ENCODE measurements around the gene FRG2. TPM values are rescaled to one million over a fixed set of nuclear protein-coding genes. Genes with fewer than 3 reads are reported as not detected.
"Not testable (repeated sequence)": the region's sequence is repeated elsewhere in the genome, so short reads cannot be mapped to it uniquely, and the experiment has no call there.

FRG2 gene
- polyA plus RNA-seq (not detected in 3 replicates), polyA minus RNA-seq (not detected in 3 replicates)
- polyA plus RNA-seq (2011; ENCODE audit: low read depth), result not detected
- not detected in 2 replicates for polyA plus RNA-seq (2011; cell fraction: cytosol; rRNA removed)
- polyA plus RNA-seq (2011; cell fraction: nucleus; rRNA removed), result not detected in 2 replicates
- polyA plus RNA-seq (2012; ENCODE audit: low replicate concordance), result not detected in 2 replicates
- not detected for polyA minus RNA-seq (2011; cell fraction: cytosol; rRNA and poly(A)+ RNA removed)
- not detected in 2 replicates for polyA minus RNA-seq (2011; cell fraction: nucleus; rRNA and poly(A)+ RNA removed)

DNA sequence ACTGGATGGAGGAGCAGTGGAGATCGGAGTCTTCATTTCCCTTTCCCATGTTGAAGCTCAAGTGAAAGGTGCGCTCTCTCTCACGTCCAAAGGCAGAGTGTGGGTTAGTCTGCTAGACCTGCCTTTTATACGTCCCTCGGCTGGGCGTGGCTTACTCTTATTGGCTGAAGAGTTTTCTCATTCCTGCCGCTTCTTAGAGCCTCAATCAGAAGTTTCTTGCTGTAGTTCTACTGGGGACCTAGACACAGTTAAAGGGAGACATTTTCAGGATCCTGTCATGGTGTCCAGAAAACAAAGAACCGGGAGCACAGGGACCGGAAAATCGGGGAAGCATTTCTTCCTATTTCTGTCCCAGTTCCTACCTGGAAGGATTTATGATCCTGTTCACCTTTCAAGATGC, at the start of gene FRG2:
FRG2 (minus strand) TSS at position 101 of the 400 bp plus-strand sequence; CDS start at position 49, 52 bp downstream.
- H3K27ac ChIP-seq (ENCODE audit: control insufficient read depth, insufficient read depth, low read length), result not testable (repeated sequence)

DNA sequence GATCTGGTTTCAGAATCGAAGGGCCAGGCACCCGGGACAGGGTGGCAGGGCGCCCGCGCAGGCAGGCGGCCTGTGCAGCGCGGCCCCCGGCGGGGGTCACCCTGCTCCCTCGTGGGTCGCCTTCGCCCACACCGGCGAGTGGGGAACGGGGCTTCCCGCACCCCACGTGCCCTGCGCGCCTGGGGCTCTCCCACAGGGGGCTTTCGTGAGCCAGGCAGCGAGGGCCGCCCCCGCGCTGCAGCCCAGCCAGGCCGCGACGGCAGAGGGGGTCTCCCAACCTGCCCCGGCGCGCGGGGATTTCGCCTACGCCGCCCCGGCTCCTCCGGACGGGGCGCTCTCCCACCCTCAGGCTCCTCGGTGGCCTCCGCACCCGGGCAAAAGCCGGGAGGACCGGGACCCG, 41.3 kb upstream of the FRG2 start:
- H3K36me3 ChIP-seq (ENCODE audit: control insufficient read depth in 2 of 2, extremely low read depth in 1 of 2, insufficient read depth in 2 of 2, low read length in 2 of 2); H3K27me3 ChIP-seq (ENCODE audit: control insufficient read depth, extremely low read depth, insufficient read depth, low read length); H3K27ac ChIP-seq (ENCODE audit: control insufficient read depth, insufficient read depth, low read length); DNase-seq (ENCODE audit: low read depth, low spot score); H3K79me2 ChIP-seq (ENCODE audit: control insufficient read depth, insufficient read depth, low read length); FAIRE-seq; H3K9me1 ChIP-seq (ENCODE audit: control insufficient read depth, extremely low read depth, insufficient read depth, low read length); H4K20me1 ChIP-seq (ENCODE audit: control insufficient read depth, extremely low read depth, insufficient read depth, low read length); dilution Hi-C loops (cut with MboI; ENCODE audit: extremely low pct_ligation_motif_present, low sequenced_read_pairs); H3K9me3 ChIP-seq (ENCODE audit: control insufficient read depth, low read depth, low read length); H3K4me2 ChIP-seq (ENCODE audit: control insufficient read depth, extremely low read depth, insufficient read depth, low read depth, low read length); H2AFZ ChIP-seq (ENCODE audit: control insufficient read depth, low read length); H3K4me1 ChIP-seq (ENCODE audit: control insufficient read depth, extremely low read depth, insufficient read depth, low read length); H3K4me3 ChIP-seq (ENCODE audit: control insufficient read depth in 2 of 3, extremely low read depth in 1 of 3, insufficient read depth in 2 of 3, low read depth in 1 of 3, low read length in 3 of 3); H3K9ac ChIP-seq (ENCODE audit: control insufficient read depth, extremely low read depth, insufficient read depth, low read length): not testable (repeated sequence)

More for the DNA sequence above, at the start of gene FRG2:
- H3K9ac ChIP-seq (ENCODE audit: control insufficient read depth, extremely low read depth, insufficient read depth, low read length); H3K4me3 ChIP-seq (ENCODE audit: control insufficient read depth in 2 of 3, extremely low read depth in 1 of 3, insufficient read depth in 2 of 3, low read depth in 1 of 3, low read length in 3 of 3); H3K4me2 ChIP-seq (ENCODE audit: control insufficient read depth, extremely low read depth, insufficient read depth, low read depth, low read length); H3K27me3 ChIP-seq (ENCODE audit: control insufficient read depth, extremely low read depth, insufficient read depth, low read length); H4K20me1 ChIP-seq (ENCODE audit: control insufficient read depth, extremely low read depth, insufficient read depth, low read length); H2AFZ ChIP-seq (ENCODE audit: control insufficient read depth, low read length); H3K36me3 ChIP-seq (ENCODE audit: control insufficient read depth in 2 of 2, extremely low read depth in 1 of 2, insufficient read depth in 2 of 2, low read length in 2 of 2); dilution Hi-C loops (cut with MboI; ENCODE audit: extremely low pct_ligation_motif_present, low sequenced_read_pairs); DNase-seq (ENCODE audit: low read depth, low spot score); H3K4me1 ChIP-seq (ENCODE audit: control insufficient read depth, extremely low read depth, insufficient read depth, low read length); H3K9me3 ChIP-seq (ENCODE audit: control insufficient read depth, low read depth, low read length); H3K9me1 ChIP-seq (ENCODE audit: control insufficient read depth, extremely low read depth, insufficient read depth, low read length); H3K79me2 ChIP-seq (ENCODE audit: control insufficient read depth, insufficient read depth, low read length); FAIRE-seq: not testable (repeated sequence)

DNA sequence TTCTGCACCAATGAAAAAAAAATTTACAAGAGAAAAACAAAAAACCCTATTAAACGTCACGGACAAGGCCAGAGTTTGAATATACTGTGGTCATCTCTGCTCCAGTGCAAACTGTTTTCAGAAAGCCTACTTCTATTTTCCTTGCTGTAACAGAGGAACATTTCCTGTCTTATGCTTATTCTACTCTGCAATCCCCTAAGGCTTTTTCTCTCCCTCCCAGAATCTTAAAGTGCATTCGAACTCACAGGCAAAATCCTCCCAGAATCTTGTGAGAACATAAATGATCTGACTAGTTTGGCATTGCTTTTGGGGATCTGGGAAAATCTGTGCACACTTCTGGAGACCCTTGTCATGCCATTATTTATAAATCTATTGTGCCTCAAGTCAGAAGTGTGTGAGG, 37.7 kb upstream of the FRG2 start:
- H3K9me3 ChIP-seq (ENCODE audit: control insufficient read depth, low read depth, low read length); H3K79me2 ChIP-seq (ENCODE audit: control insufficient read depth, insufficient read depth, low read length); H3K4me1 ChIP-seq (ENCODE audit: control insufficient read depth, extremely low read depth, insufficient read depth, low read length); H3K9ac ChIP-seq (ENCODE audit: control insufficient read depth, extremely low read depth, insufficient read depth, low read length); H3K36me3 ChIP-seq (ENCODE audit: control insufficient read depth in 2 of 2, extremely low read depth in 1 of 2, insufficient read depth in 2 of 2, low read length in 2 of 2); H3K27me3 ChIP-seq (ENCODE audit: control insufficient read depth, extremely low read depth, insufficient read depth, low read length); H3K27ac ChIP-seq (ENCODE audit: control insufficient read depth, insufficient read depth, low read length); H3K4me3 ChIP-seq (ENCODE audit: control insufficient read depth in 2 of 3, extremely low read depth in 1 of 3, insufficient read depth in 2 of 3, low read depth in 1 of 3, low read length in 3 of 3); H4K20me1 ChIP-seq (ENCODE audit: control insufficient read depth, extremely low read depth, insufficient read depth, low read length); H3K9me1 ChIP-seq (ENCODE audit: control insufficient read depth, extremely low read depth, insufficient read depth, low read length); DNase-seq (ENCODE audit: low read depth, low spot score); FAIRE-seq; H2AFZ ChIP-seq (ENCODE audit: control insufficient read depth, low read length); dilution Hi-C loops (cut with MboI; ENCODE audit: extremely low pct_ligation_motif_present, low sequenced_read_pairs); H3K4me2 ChIP-seq (ENCODE audit: control insufficient read depth, extremely low read depth, insufficient read depth, low read depth, low read length): not testable (repeated sequence)
